Measurements from ENCODE around the gene EPHX1. TPM values are rescaled to one million over a fixed set of nuclear protein-coding genes. Genes with fewer than 3 reads are reported as not detected.

EPHX1 gene
- total and polyA plus RNA-seq, 9 donors: 17.5 to 43.2 (median 37.9) TPM

- Histone ChIP-seq H3K27me3 (ENCODE audit: control insufficient read depth, insufficient read depth, low read length) (no peaks in the 10 kb centered on the region), H3K4me1 (ENCODE audit: control insufficient read depth, insufficient read depth, low read length) (peaks cover 28% of the 10 kb centered on the region), H3K36me3 (ENCODE audit: control insufficient read depth, insufficient read depth, low read length) (peaks cover 60% of the 10 kb centered on the region), H3K4me3 (ENCODE audit: low read length) (no peak overlapping the region), H3K9me3 (replicated peaks; ENCODE audit: control insufficient read depth, low read depth, low read length) (no peaks in the 10 kb centered on the region), H3K27ac (ENCODE audit: low read length) (no peak overlapping the region)
- DNase-seq: no peak
- WGBS (ENCODE audit: insufficient coverage): 58% methylated on average over 2 of the region's 4 CpGs
Measured at GRCh38 chr1:225847610-225848009, 37.7 kb downstream of the EPHX1 start.

- no peak overlapping the region for H3K27ac ChIP-seq (ENCODE audit: low read length)
- peak; percentile 63 for DNase-seq
- H3K27me3 ChIP-seq (ENCODE audit: control insufficient read depth, insufficient read depth, low read length): no peaks in the 10 kb centered on the region
- H3K36me3 ChIP-seq (ENCODE audit: control insufficient read depth, insufficient read depth, low read length): peaks cover 60% of the 10 kb centered on the region
- H3K4me3 ChIP-seq (ENCODE audit: low read length): no peak overlapping the region
- peaks cover 28% of the 10 kb centered on the region for H3K4me1 ChIP-seq (ENCODE audit: control insufficient read depth, insufficient read depth, low read length)
- 47% methylated on average over 8 of the region's 16 CpGs for WGBS (ENCODE audit: insufficient coverage)
- no peaks in the 10 kb centered on the region for H3K9me3 ChIP-seq (replicated peaks; ENCODE audit: control insufficient read depth, low read depth, low read length)
Measured at GRCh38 chr1:225848030-225848955, 38.4 kb downstream of the EPHX1 start.

GRCh38 chr1:225849925-225850324 is 40.0 kb downstream of the EPHX1 start:
- Histone ChIP-seq H3K4me3 (ENCODE audit: low read length) (no peak overlapping the region), H3K4me1 (ENCODE audit: control insufficient read depth, insufficient read depth, low read length) (peaks cover 28% of the 10 kb centered on the region), H3K27me3 (ENCODE audit: control insufficient read depth, insufficient read depth, low read length) (no peaks in the 10 kb centered on the region), H3K27ac (ENCODE audit: low read length) (no peak overlapping the region), H3K9me3 (replicated peaks; ENCODE audit: control insufficient read depth, low read depth, low read length) (no peaks in the 10 kb centered on the region), H3K36me3 (ENCODE audit: control insufficient read depth, insufficient read depth, low read length) (peaks cover 61% of the 10 kb centered on the region)
- DNase-seq: no peak
- WGBS (ENCODE audit: insufficient coverage): 43% methylated on average over 5 of the region's 7 CpGs

GRCh38 chr1:225850370-225850769 is 40.4 kb downstream of the EPHX1 start:
- no peak overlapping the region for H3K4me3 ChIP-seq (ENCODE audit: low read length)
- no peaks in the 10 kb centered on the region for H3K27me3 ChIP-seq (ENCODE audit: control insufficient read depth, insufficient read depth, low read length)
- no peak for DNase-seq
- H3K27ac ChIP-seq (ENCODE audit: low read length): no peak overlapping the region
- H3K36me3 ChIP-seq (ENCODE audit: control insufficient read depth, insufficient read depth, low read length): peaks cover 61% of the 10 kb centered on the region
- no peaks in the 10 kb centered on the region for H3K9me3 ChIP-seq (replicated peaks; ENCODE audit: control insufficient read depth, low read depth, low read length)
- H3K4me1 ChIP-seq (ENCODE audit: control insufficient read depth, insufficient read depth, low read length): peaks cover 26% of the 10 kb centered on the region
- WGBS (ENCODE audit: insufficient coverage): 100% methylated on average over 6 of the region's 7 CpGs

- Histone ChIP-seq H3K4me3 (ENCODE audit: low read length) (no peak overlapping the region), H3K27me3 (ENCODE audit: control insufficient read depth, insufficient read depth, low read length) (no peaks in the 10 kb centered on the region), H3K4me1 (ENCODE audit: control insufficient read depth, insufficient read depth, low read length) (peaks cover 23% of the 10 kb centered on the region), H3K36me3 (ENCODE audit: control insufficient read depth, insufficient read depth, low read length) (peaks cover 61% of the 10 kb centered on the region), H3K27ac (ENCODE audit: low read length) (no peak overlapping the region), H3K9me3 (replicated peaks; ENCODE audit: control insufficient read depth, low read depth, low read length) (no peaks in the 10 kb centered on the region)
- WGBS (ENCODE audit: insufficient coverage): 50% methylated on average over 1 of the region's 4 CpGs
- no peak for DNase-seq
Measured at GRCh38 chr1:225851805-225852204, 41.9 kb downstream of the EPHX1 start.

- Histone ChIP-seq H3K27me3 (ENCODE audit: control insufficient read depth, insufficient read depth, low read length) (no peaks in the 10 kb centered on the region), H3K9me3 (replicated peaks; ENCODE audit: control insufficient read depth, low read depth, low read length) (no peaks in the 10 kb centered on the region), H3K27ac (ENCODE audit: low read length) (no peak overlapping the region), H3K4me3 (ENCODE audit: low read length) (no peak overlapping the region), H3K4me1 (ENCODE audit: control insufficient read depth, insufficient read depth, low read length) (peaks cover 23% of the 10 kb centered on the region), H3K36me3 (ENCODE audit: control insufficient read depth, insufficient read depth, low read length) (peaks cover 58% of the 10 kb centered on the region)
- 90% methylated on average over 6 of the region's 13 CpGs for WGBS (ENCODE audit: insufficient coverage)
- DNase-seq: no peak
Measured at GRCh38 chr1:225852413-225853124, 42.6 kb downstream of the EPHX1 start.

GRCh38 chr1:225853441-225853840 is 43.5 kb downstream of the EPHX1 start:
- DNase-seq: no peak
- Histone ChIP-seq H3K4me1 (ENCODE audit: control insufficient read depth, insufficient read depth, low read length) (peaks cover 15% of the 10 kb centered on the region), H3K27ac (ENCODE audit: low read length) (no peak overlapping the region), H3K9me3 (replicated peaks; ENCODE audit: control insufficient read depth, low read depth, low read length) (no peaks in the 10 kb centered on the region), H3K27me3 (ENCODE audit: control insufficient read depth, insufficient read depth, low read length) (no peaks in the 10 kb centered on the region), H3K4me3 (ENCODE audit: low read length) (no peak overlapping the region), H3K36me3 (ENCODE audit: control insufficient read depth, insufficient read depth, low read length) (peaks cover 51% of the 10 kb centered on the region)
- 87% methylated on average over 10 of the region's 12 CpGs for WGBS (ENCODE audit: insufficient coverage)

- peaks cover 64% of the 10 kb centered on the region for H3K36me3 ChIP-seq (ENCODE audit: control insufficient read depth, insufficient read depth, low read length)
- peaks cover 4% of the 10 kb centered on the region for H3K4me1 ChIP-seq (ENCODE audit: control insufficient read depth, insufficient read depth, low read length)
- no peak overlapping the region for H3K27ac ChIP-seq (ENCODE audit: low read length)
- no peak overlapping the region for H3K4me3 ChIP-seq (ENCODE audit: low read length)
- no peak for DNase-seq
- WGBS (ENCODE audit: insufficient coverage): 65% methylated on average over 4 of the region's 10 CpGs
- H3K9me3 ChIP-seq (replicated peaks; ENCODE audit: control insufficient read depth, low read depth, low read length): no peaks in the 10 kb centered on the region
- H3K27me3 ChIP-seq (ENCODE audit: control insufficient read depth, insufficient read depth, low read length): no peaks in the 10 kb centered on the region
Measured at GRCh38 chr1:225855503-225856300, 45.8 kb downstream of the EPHX1 start.

- Histone ChIP-seq H3K27ac (ENCODE audit: low read length) (no peak overlapping the region), H3K9me3 (replicated peaks; ENCODE audit: control insufficient read depth, low read depth, low read length) (no peaks in the 10 kb centered on the region), H3K36me3 (ENCODE audit: control insufficient read depth, insufficient read depth, low read length) (peaks cover 76% of the 10 kb centered on the region), H3K27me3 (ENCODE audit: control insufficient read depth, insufficient read depth, low read length) (no peaks in the 10 kb centered on the region), H3K4me1 (ENCODE audit: control insufficient read depth, insufficient read depth, low read length) (peaks cover 4% of the 10 kb centered on the region), H3K4me3 (ENCODE audit: low read length) (no peak overlapping the region)
- DNase-seq: no peak
- WGBS (ENCODE audit: insufficient coverage): no CpG with 5 or more reads among the region's 7 CpGs
Measured at GRCh38 chr1:225857256-225857655, 47.3 kb downstream of the EPHX1 start.

- H3K9me3 ChIP-seq (replicated peaks; ENCODE audit: control insufficient read depth, low read depth, low read length): no peaks in the 10 kb centered on the region
- H3K4me1 ChIP-seq (ENCODE audit: control insufficient read depth, insufficient read depth, low read length): peaks cover 4% of the 10 kb centered on the region
- WGBS (ENCODE audit: insufficient coverage): 96% methylated on average over 3 of the region's 5 CpGs
- DNase-seq: no peak
- no peaks in the 10 kb centered on the region for H3K27me3 ChIP-seq (ENCODE audit: control insufficient read depth, insufficient read depth, low read length)
- peaks cover 75% of the 10 kb centered on the region for H3K36me3 ChIP-seq (ENCODE audit: control insufficient read depth, insufficient read depth, low read length)
- no peak overlapping the region for H3K27ac ChIP-seq (ENCODE audit: low read length)
- no peak overlapping the region for H3K4me3 ChIP-seq (ENCODE audit: low read length)
Measured at GRCh38 chr1:225859151-225859550, 49.2 kb downstream of the EPHX1 start.
